Fibroblast of skin of abdomen (primary cell): ENCODE measurements around the gene OR52B4. TPM values are rescaled to one million over a fixed set of nuclear protein-coding genes. Genes with fewer than 3 reads are reported as not detected.
"Not testable (repeated sequence)": the region's sequence is repeated elsewhere in the genome, so short reads cannot be mapped to it uniquely, and the experiment has no call there.

Experiments
- DNase-seq: peaks from one replicate; pipeline ENCODE4 v3.0.0-alpha.2; 2013
- polyA plus RNA-seq, 2 experiments: library from polyadenylated mRNA; unstranded; fragments of 120-200 nt; gene quantifications; one replicate each; pipeline ENCODE4 v1.2.1, GENCODE V29; 2013; ENCODE audit not compliant: insufficient read length in 2 of 2

Gene OR52B4
- not detected for polyA plus RNA-seq (2013, experiment 1 of 2; ENCODE audit: insufficient read length)
- polyA plus RNA-seq (2013, experiment 2 of 2; ENCODE audit: insufficient read length): not detected

DNA sequence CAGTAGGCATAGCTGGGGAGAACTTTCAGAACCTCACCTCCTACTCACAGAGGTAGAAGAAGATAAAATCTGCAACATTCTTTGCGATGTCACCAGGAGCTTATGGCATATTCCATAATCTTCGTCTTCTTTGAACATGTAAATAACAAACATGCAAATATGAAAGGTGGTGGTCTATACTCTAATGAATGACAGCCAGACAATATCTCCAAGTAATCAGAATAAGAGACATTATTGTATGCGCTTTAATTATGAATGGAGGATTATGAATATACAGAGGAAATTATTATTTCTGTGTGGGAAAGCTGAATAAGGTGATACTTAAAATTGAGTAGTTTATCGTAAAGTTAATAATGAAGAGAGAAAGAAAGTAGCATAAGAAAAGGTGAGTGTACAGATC, at the start of gene OR52B4:
OR52B4 (minus strand) TSS at position 101 of the 400 bp plus-strand sequence; CDS start at position 10, 91 bp downstream.
- no peak for DNase-seq

DNA sequence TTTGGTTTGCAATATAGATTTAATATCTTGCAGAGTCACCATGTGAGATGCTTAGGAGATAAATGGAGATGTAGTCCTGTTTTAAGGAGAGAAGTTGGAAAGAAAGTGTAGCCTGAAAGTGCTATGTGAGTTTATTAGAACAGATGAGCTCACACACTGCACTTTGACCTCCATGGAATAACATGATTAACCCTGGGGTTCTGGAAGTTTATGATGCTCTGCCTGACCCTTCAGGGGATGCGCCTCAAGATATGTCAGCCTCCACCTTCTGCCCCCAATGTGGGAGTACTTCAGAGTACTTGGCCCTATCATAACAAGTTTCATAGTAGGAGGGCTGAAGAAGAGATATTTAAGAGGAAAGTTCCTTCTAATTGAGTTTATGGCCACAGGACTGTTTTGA, 48.6 kb upstream of the OR52B4 start:
- DNase-seq: no peak

DNA sequence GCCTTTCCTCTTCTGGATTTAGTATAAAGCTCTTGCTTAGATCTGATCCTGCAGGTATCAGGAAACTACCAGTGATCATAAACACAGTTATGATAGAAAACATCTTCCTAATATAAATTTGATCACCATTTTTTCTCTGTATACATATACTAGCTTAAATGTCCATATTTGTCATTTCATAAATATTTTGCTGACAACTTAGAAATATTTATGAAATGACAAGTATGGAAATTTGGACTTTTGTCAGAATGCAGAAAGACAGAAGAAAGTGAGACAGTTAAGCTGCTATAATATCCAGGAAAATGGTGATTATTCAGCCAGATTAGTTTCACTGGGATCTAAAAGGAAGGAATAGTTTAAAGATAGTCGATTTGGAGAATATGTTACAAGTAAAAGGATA, 48.1 kb upstream of the OR52B4 start:
- no peak for DNase-seq

DNA sequence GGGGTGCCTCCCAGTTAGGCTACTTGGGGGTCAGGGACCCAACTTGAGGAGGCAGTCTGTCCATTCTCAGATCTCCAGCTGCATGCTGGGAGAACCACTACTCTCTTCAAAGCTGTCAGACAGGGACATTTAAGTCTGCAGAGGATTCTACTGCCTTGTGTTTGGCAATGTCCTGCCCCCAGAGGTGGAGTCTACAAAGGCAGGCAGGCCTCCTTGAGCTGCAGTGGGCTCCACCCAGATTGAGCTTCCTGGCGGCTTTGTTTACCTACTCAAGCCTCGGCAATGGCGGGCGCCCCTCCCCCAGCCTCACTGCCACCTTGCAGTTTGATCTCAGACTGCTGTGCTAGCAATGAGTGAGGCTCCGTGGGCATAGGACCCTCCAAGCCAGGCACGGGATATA, 38.0 kb upstream of the OR52B4 start:
- not testable (repeated sequence) for DNase-seq

DNA sequence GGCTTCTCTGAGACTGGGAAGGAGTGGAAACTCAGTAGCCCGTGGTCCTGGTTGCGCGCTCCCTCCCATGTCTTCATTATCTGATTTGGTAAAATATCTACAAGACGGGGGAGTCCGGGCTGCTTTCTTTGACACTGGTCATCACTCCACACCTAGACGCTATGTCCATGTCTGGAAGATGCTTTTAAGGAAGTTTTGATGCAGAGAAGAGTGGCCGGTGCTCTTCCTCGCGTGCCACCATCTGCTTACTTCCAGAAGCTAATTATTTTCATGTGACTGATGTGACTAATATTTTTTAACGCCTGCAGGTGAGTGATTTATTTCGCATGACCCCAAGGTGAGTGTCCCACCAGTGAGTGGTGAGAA, 25.7 kb upstream of the OR52B4 start:
- no peak for DNase-seq

DNA sequence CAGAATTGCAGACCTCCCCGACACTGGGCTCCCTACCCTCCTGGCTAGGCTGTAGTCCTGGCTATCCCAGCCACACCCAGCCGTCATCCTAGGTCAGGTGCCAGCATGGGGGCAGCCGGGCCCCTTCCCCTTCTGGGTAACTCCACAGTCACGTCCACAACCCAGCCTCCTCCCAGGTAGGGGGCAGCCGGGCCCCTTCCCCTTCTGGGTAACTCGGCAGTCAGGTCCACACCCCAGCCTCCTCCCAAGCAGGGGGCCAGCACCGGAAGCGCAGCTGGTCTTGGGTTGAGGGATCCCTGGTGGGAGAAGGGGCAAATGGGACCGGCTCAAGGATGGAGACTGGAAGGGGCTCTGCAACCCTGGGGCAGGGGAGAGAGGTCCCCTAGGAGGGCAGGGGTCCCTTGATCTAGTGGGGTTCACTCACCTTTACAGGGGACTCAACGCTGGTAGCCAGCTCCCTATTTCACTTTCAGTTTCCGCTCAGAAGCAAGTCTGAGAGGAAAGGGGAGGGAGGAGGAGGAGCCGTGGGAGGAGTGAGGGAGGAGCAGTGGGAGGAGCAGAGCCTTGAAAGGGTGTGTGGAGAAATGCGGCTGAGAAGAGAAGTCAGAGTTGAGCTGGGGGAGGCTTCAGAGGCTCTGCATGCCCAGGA, 25.1 kb upstream of the OR52B4 start, which contains the start of gene TRIM21:
TRIM21 (minus strand) TSS at position 494 of the 649 bp plus-strand sequence. CDS start 3,293 bp downstream, outside the sequence.
- peak; percentile 78 for DNase-seq

DNA sequence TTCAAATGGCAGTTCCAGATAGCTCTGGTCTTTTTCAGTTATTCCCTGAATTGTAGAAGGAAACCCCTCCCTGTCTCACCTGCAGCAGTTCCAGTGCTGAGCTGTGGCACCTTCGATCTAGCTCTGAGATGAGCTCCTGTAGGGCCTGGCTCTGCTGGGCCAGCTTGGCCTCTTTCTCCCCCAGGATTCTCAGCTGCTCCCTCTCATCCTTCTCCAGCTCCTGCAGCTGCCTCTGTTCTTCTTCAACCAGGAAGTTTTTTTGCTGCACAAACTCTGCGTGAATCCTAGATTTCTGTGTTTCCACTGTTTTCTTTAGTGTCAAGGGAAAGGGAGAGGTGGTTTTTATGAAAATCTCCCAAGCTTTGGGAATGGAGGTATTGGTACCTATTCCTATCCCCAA, 20.0 kb upstream of the OR52B4 start:
- DNase-seq: no peak

DNA sequence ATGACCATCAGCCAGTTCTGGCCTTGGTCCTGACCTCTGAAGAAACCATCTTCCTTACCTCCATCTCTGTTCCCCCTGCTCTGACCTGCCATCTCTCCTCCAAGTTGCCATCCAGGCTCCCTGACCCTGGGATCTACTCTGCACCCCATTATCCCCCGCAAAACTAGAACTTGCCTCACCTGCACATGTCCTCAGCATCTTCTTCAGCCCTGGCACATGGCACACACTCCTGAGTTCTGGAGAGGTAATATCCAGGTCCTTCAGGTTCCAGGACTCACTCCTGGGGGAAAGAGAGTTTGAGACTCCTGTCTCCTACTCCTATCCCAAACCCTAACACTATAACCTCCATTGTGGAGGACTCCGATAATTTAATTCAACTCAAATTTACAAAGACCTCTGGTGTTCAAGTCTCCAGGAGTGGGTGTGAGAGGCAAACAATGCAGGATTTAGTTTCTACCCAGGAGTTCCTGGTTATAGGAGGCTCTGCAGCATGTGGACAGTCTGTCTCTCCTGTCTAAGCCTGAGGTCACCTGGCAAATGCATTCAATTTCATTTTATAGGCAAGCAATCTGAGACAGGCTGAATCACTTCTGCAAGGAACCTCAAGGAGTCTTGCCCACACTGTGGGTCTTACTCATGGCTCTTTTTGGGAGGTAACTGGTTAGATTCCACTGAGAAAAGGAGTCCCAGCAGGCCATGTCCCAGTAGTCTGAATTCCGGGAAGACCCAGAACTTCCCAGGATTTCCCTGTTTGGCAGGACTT, 18.0 kb upstream of the OR52B4 start:
- DNase-seq: no peak

DNA sequence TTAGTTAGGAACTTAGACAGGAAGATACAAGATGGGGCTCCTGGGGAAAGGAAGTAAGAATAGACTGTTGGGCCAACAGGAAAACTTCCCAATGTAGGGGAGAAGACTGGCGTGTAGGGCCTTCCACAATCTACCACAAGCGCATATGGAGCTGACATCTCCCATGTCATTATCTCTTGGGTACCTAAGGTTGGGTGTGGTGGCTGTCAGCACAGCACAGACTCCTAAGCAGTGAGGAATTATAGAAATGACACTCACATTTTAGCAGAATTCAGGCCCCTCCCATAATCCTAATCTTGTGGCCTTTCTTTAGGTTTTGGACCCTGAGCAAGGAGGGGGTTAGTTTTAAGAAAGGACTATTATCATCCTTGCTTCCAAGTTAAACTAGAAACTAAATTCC, 13.7 kb upstream of the OR52B4 start:
- no peak for DNase-seq

DNA sequence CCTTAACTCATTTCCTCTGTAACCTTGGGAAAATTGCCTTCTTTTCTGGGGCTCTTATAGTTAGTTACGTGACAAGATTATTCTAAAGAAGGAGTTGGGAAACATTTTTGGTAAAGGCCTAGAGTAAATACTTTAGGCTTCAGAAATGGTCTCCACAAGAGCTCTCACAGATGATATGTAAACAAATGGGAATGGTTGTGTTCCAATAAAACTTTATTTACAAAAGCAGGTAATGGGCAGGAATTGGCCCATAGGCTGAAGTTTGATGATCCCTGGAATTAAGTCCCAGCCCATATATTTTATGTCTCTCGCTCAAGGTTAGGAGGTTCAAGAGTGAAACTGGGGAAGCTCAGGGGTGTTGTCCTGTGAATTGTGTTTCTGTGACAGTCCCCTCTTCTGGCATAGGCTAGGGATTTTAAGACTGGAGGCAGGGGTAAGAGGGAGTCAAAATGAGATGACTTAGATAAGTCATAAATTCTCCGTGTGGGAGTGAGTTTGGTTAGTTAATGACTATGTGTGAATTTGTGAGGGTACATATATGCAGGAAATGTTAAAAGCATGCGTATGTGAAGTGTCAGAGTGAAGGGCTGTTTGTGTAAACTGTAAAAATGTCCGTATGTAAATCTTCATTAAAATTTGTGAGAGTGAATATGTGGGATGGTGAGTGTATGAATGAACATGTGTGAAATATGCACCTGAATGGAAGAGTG, 7.4 kb upstream of the OR52B4 start:
- DNase-seq: no peak

DNA sequence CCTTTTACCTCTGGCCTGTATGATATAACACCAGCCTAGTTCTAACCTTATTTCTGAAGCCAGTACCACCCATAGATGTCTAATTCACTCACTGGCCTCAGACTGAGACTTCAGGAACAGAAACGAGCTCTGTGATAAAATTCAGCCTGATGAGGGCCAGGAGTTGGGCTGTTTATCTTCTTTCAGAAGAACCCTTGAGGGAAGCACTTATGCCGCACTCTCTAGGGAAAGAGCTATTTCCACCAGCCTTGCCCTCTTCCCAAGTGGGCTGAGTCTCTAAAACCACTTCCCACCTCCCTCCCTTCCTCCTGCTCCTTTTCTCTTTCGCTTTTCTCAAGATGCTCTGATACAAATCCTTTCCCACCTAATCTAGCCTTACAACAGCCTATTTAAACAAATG, 2.0 kb upstream of the OR52B4 start:
- DNase-seq: no peak

DNA sequence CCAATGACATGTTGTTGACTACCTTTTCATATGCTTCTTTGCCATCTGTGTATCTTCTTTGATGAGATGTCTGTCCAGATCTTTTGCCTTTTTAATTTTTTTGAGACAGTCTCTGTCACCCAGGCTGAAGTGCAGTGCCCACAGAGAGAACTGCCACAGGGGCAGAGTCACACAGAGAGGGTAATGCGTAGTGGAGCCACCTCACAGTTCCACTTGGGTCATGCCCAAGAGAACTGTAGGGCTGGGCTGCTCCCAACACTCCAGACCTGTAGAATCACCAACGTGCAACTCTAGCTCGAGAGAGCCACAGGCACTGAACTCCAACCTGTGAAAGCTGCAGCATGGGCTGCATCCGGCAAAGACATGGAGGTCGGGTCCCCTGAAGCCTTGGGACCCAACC, 20.0 kb downstream of the OR52B4 start:
- DNase-seq: not testable (repeated sequence)

DNA sequence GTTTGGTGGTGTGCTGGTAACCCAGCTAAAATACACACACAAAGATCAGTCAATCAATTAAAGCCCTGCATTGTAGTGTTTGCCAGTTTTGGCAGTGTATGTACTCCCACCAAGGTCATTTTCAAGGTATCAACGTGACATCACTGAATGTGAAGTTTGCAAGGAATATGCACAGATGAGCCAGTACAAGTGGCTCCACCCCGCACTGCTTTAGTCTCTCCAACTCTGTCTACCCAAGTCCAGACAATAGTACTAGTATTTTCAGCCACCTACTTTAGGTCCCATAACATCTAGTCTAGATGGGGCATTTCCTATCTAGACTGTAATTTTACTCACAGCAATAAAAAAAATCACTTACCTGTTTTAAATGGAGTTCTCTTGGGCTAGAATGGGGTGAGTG, 22.8 kb downstream of the OR52B4 start:
- not testable (repeated sequence) for DNase-seq

DNA sequence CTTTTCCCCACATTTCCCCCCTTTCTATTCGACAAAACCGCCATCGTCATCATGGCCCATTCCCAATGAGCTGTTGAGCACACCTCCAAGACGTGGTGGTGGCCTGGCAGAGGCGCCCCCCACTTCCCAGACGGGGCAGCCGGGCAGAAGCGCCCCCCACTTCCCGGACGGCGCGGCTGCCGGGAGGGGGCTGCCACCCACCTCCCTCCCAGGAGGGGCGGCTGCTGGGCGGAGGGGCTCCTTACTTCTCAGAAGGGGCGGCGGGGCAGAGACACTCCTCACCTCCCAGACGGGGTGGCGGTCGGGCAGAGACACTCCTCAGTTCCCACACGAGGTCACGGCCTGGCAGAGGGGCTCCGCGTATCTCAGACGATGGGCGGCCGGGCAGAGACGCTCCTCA, 33.8 kb downstream of the OR52B4 start:
- not testable (repeated sequence) for DNase-seq
